GM12891 (cell line): ENCODE data around the gene MAVS.
"Not testable (repeated sequence)": the region's sequence is repeated elsewhere in the genome, so short reads cannot be mapped to it uniquely, and the experiment has no call there.

Experiments
- DNase-seq: peaks from one replicate; pipeline ENCODE4 v3.0.0; 2011; ENCODE audit warnings: low spot score; ENCODE audit not compliant: insufficient read length
- FAIRE-seq: peaks from 2 replicates; lab custom pipeline; 2011; peaks lifted over from hg19 to GRCh38; lab: Jason Lieb, UNC
- PAX5 ChIP-seq: IDR thresholded peaks from 2 replicates; pipeline ENCODE4 v1.6.1; 2011; ENCODE audit warnings: low read length, moderate library complexity, mild to moderate bottlenecking; ENCODE audit not compliant: insufficient read depth, severe bottlenecking
- POLR2A ChIP-seq: IDR thresholded peaks from 2 replicates; pipeline ENCODE4 v1.6.1; 2011; ENCODE audit warnings: low read depth, low read length, control low read depth
- POLR2AphosphoS5 ChIP-seq: IDR thresholded peaks from 2 replicates; pipeline ENCODE4 v1.6.1; 2011; ENCODE audit warnings: low read depth, low read length, control low read depth
- POU2F2 ChIP-seq: IDR thresholded peaks from 2 replicates; pipeline ENCODE4 v1.6.1; 2011; ENCODE audit warnings: low read depth, mild to moderate bottlenecking, control low read depth, low read length, moderate library complexity
- SPI1 ChIP-seq: IDR thresholded peaks from 2 replicates; pipeline ENCODE4 v1.6.1; 2011; ENCODE audit warnings: low read depth, low read length, control low read depth
- TAF1 ChIP-seq: IDR thresholded peaks from 2 replicates; pipeline ENCODE4 v1.6.1; 2011; ENCODE audit warnings: low read depth, low read length, control low read depth

Gene MAVS

GRCh38 chr20:3876676-3877075 lies 30.0 kb downstream of the MAVS start:
- TF ChIP-seq POU2F2 (no peak), SPI1 (no peak), PAX5 (no peak), POLR2AphosphoS5 (no peak), TAF1 (no peak)
- FAIRE-seq: no peak
- DNase-seq: no peak

GRCh38 chr20:3878921-3879274 lies 32.3 kb downstream of the MAVS start:
- not testable (repeated sequence) for FAIRE-seq

GRCh38 chr20:3885715-3886114 lies 39.1 kb downstream of the MAVS start:
- DNase-seq: no peak
- TF ChIP-seq POLR2A: no peak
- TF ChIP-seq PAX5: no peak
- TF ChIP-seq TAF1: no peak
- TF ChIP-seq SPI1: no peak
- no peak for TF ChIP-seq POLR2AphosphoS5
- no peak for TF ChIP-seq POU2F2
- FAIRE-seq: no peak

More at GRCh38 chr20:3878921-3879274, 32.3 kb downstream of the MAVS start:
- DNase-seq: not testable (repeated sequence)

GRCh38 chr20:3887876-3888620 lies 41.4 kb downstream of the MAVS start:
- FAIRE-seq (peak; percentile 55), DNase-seq (no peak)
- TF ChIP-seq POLR2A (no peak), SPI1 (no peak; the same call in 1 of the 2 replicates), POU2F2 (no peak), TAF1 (no peak), POLR2AphosphoS5 (no peak), PAX5 (no peak)

DNA sequence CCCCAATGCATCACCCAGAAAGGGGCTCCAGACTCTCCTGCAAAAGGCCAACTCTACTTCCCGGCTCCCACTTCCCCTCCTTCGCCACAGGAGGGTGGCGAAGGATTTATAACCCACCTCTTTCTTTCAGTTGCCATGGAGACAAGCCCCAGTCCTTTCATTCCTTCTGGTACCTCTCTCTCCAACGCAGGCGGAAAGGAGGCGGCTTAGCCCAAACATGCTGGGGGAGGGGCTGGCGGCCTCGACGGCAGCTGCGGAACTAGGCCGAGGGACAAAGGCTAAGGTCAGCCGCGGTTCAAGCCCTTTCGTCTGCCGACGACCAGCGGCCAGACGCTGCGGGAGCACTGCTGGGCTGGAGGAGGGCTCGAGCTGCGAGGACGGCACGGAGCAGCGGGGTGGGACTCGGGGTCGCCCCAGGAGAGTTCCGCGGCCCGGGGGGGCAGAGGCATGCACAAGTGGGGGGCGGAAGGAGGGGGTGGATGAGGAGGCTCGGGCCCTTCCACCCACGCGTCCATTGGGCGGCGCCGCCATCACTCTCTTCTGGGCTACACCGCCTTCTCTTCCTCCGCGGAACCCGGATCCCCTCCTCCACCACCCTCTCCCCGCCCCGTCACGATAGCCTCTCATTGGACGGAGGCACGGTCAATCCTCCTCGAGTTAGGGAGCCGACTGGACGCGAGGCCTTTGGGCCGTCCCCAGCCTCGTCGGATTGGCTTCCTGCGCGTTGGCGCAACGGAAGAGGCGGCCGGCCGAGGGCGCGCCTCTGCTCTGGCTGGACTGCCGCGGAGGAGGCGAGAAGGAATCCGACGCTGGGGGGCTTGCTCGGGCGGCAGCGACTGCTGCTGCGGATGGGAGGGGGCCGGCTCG lies 42.2 kb downstream of the MAVS start, which contains the start of gene PANK2:
Gene PANK2 (plus strand): TSS at position 766 of the 867 bp plus-strand sequence.
- DNase-seq: peak; percentile 97
- TF ChIP-seq POLR2A: peak; percentile 75
- TF ChIP-seq PAX5: no peak
- peak; percentile 33; the same call in 1 of the 2 replicates for TF ChIP-seq POU2F2
- TF ChIP-seq POLR2AphosphoS5: peak; percentile 86
- peak; percentile 61 for TF ChIP-seq TAF1
- peak; percentile 16; the same call in 1 of the 2 replicates for TF ChIP-seq SPI1
- FAIRE-seq: peak; percentile 99

DNA sequence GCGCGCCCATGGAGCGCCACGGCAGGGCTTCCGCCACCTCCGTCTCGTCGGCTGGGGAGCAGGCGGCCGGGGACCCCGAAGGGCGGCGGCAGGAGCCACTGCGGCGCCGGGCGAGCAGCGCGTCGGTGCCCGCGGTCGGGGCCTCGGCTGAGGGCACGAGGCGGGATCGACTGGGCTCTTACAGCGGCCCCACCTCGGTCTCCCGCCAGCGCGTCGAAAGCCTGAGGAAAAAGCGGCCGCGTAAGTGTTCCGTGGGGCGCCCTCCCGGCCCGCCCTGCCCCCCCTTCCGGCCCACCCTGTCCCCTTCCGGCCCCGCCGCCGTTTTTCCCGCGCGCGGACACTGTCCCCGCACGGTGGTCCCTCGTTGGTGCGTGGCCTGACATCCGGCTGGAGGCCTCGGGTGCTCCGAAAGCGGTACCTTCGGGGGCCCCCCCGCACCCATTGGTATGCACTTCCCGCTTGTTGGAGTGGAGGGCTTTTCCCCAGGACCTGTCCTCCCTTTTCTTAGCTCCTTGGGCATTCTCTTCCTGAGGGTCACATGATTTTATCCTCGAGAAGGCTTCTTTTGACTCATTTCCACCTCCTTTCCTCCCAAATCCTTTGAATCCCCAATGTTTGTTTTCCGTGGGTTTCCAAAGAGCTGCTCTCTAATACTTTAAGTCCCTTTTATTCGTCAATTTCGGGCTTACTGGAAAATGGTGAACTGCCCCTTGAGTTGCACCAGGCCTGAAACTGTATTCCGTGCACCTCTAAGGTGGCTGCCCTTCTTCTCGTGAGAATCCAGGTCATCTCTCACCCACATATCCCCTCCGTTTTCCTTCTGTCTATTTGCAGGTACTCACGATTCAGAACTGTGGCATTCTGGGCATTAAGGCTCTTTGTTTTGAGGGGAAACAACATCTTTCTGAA lies 43.1 kb downstream of the MAVS start:
- DNase-seq (no peak), FAIRE-seq (no peak)
- TF ChIP-seq PAX5 (no peak), TAF1 (0 out of 2 replicates have a peak, but pooled peaks have one; percentile 13)

- no peak for TF ChIP-seq POLR2AphosphoS5
- no peak for TF ChIP-seq SPI1
- TF ChIP-seq TAF1: no peak
- no peak for TF ChIP-seq POLR2A
- TF ChIP-seq PAX5: no peak
- TF ChIP-seq POU2F2: no peak
- FAIRE-seq (no peak), DNase-seq (no peak)
Observed at GRCh38 chr20:3890398-3890751, 43.7 kb downstream of the MAVS start.

DNA sequence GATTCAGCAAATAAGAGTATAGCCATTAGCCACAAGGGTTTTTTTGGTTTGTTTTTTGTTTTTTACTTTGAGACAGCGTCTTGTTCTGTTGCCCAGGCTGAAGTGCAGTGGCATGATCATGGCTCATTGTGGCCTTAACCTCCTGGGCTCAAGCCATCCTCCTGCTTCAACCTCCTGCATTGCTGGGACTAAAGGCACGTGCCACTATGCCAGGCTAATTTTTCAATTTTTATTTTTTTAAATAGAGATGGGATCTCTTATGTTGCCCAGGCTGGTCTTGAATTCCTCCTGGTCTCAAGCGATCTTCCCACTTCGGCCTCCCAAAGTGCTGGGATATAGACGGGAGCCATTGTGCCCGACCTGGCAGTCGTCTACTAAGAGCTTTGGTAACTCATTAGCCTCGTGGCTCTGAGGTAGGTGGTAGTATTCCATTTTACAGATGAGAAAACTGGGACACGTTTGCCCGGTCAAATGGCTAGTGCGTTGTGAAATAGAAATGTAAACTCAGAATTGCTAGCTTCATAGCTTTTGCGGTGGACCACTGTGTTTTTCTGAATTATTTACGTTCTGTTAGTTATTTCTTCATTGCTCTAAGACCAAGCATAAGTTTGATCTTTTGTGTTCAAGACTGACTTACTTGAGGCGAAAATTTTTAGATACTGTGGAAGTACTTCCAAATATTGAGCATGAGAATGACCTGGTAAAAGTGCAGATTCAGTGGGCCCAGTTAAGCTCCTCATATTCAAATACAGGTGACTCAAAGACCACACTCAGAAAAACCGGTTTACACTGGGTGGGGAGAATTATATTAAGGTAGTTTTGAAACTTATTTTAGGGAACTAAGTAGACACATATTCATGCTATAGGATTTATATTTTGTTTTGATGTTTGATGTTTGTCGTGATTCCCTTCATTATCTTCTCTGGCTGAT lies 44.6 kb downstream of the MAVS start:
- FAIRE-seq: no peak
- no peak for TF ChIP-seq POLR2AphosphoS5
- no peak for DNase-seq
